B cell (primary cell): ENCODE data around the gene RPL18. TPM values are rescaled to one million over a fixed set of nuclear protein-coding genes. Genes with fewer than 3 reads are reported as not detected.

Source experiments
- ATAC-seq: fragments of 200-7000 bp; cut with Tn5 transposase; one replicate; pipeline ENCODE4 v1.10.0; 2021; ENCODE audit warnings: low read depth, mild to moderate bottlenecking, moderate number of reproducible peaks, moderate library complexity
- CTCF ChIA-PET: fragments of 350-600 bp; sonication (Branson Sonifier 250); formaldehyde crosslinking; loops from one replicate; lab custom pipeline; 2021; ENCODE audit warnings: antibody characterized with exemption, inconsistent platforms; lab: Charles Lee
- POLR2A ChIA-PET: fragments of 350-600 bp; sonication (Branson Sonifier 250); formaldehyde crosslinking; loops from one replicate; lab custom pipeline; 2021; ENCODE audit warnings: antibody characterized with exemption; lab: Charles Lee
- DNase-seq: peaks from one replicate; pipeline ENCODE4 v3.0.0; 2013
- H2AFZ ChIP-seq: 2 replicates; pipeline ENCODE4 v1.6.1; 2012; ENCODE audit warnings: mild to moderate bottlenecking, low read depth, low read length; ENCODE audit not compliant: insufficient read depth, poor library complexity, severe bottlenecking
- H3K27ac ChIP-seq, 2 donors: 1 replicate in 1 of 2; 2 replicates in 1 of 2; pipeline ENCODE4 v1.5.1; 2012 to 2013; ENCODE audit warnings: low read length in 2 of 2, mild to moderate bottlenecking in 2 of 2, moderate library complexity in 1 of 2
- H3K27me3 ChIP-seq, 4 experiments: fragments of 200-600 bp in 1 of 4; sonication (generic) in 1 of 4; replicated peaks in 1 of 4; 1 replicate in 2 of 4; 2 replicates in 2 of 4; pipeline versions ENCODE4 v1.6.1 to v1.7.0; 2013 to 2016; ENCODE audit warnings: low read length in 3 of 4, mild to moderate bottlenecking in 2 of 4, mixed read lengths in 1 of 4, moderate library complexity in 1 of 4; ENCODE audit not compliant: insufficient read depth in 4 of 4, control insufficient read depth in 3 of 4; ENCODE audit errors: control extremely low read depth in 1 of 4
- H3K36me3 ChIP-seq, 2 experiments: replicated peaks in 1 of 2; 1 replicate in 1 of 2; 2 replicates in 1 of 2; pipeline versions ENCODE4 v1.6.1 to v1.7.1; 2013; ENCODE audit warnings: low read length in 1 of 2; ENCODE audit not compliant: insufficient read depth in 2 of 2, control insufficient read depth in 1 of 2; ENCODE audit errors: control extremely low read depth in 1 of 2, extremely low read depth in 1 of 2
- H3K4me1 ChIP-seq, 2 donors: fragments of 200-600 bp in 1 of 2; sonication (generic) in 1 of 2; 1 replicate in 1 of 2; 2 replicates in 1 of 2; pipeline versions ENCODE4 v1.5.1 to v1.6.1; 2013 to 2017; ENCODE audit warnings: low read length in 2 of 2; ENCODE audit not compliant: control insufficient read depth in 2 of 2, insufficient read depth in 2 of 2
- H3K4me2 ChIP-seq: replicated peaks from 2 replicates; pipeline ENCODE3; 2012; ENCODE audit warnings: mild to moderate bottlenecking, low read depth, low read length; ENCODE audit not compliant: poor library complexity, severe bottlenecking
- H3K4me3 ChIP-seq, 5 experiments: fragments of 200-600 bp in 1 of 5; sonication (generic) in 1 of 5; 1 replicate in 3 of 5; 2 replicates in 2 of 5; pipeline versions ENCODE4 v1.5.1 to v1.7.0; 2011 to 2016; ENCODE audit warnings: low read length in 4 of 5, mild to moderate bottlenecking in 4 of 5, low read depth in 2 of 5, control low read depth in 1 of 5, moderate library complexity in 1 of 5; ENCODE audit not compliant: insufficient read depth in 1 of 5; ENCODE audit errors: control extremely low read depth in 1 of 5, extremely low read depth in 1 of 5
- H3K79me2 ChIP-seq: fragments of 200-600 bp; sonication (generic); one replicate; pipeline ENCODE4 v1.6.0; 2016; ENCODE audit warnings: low read length; ENCODE audit not compliant: control insufficient read depth, insufficient read depth
- H3K9ac ChIP-seq: fragments of 200-600 bp; sonication (generic); 2 replicates; pipeline ENCODE4 v1.6.1; 2017; ENCODE audit warnings: mild to moderate bottlenecking, low read length, moderate library complexity
- H3K9me3 ChIP-seq, 3 donors: one replicate each; pipeline versions ENCODE4 v1.6.1 to v1.7.1; 2013; ENCODE audit warnings: low read length in 2 of 3; ENCODE audit not compliant: control insufficient read depth in 2 of 3, insufficient read depth in 1 of 3; ENCODE audit errors: control extremely low read depth in 1 of 3
- H4K20me1 ChIP-seq: 2 replicates; pipeline ENCODE4 v1.6.0; 2012; ENCODE audit warnings: mild to moderate bottlenecking, low read length; ENCODE audit not compliant: insufficient read depth, control insufficient read depth, poor library complexity, severe bottlenecking
- H3K27ac Mint-ChIP-seq: one replicate; pipeline ENCODE4 v1.8.0; 2021; ENCODE audit warnings: mixed read lengths
- H3K27me3 Mint-ChIP-seq: one replicate; pipeline ENCODE4 v1.8.0; 2021; ENCODE audit warnings: mixed read lengths
- H3K4me1 Mint-ChIP-seq: one replicate; pipeline ENCODE4 v1.8.0; 2021; ENCODE audit warnings: mixed read lengths
- H3K4me3 Mint-ChIP-seq: one replicate; pipeline ENCODE4 v1.8.0; 2021; ENCODE audit warnings: mixed read lengths
- H3K9me3 Mint-ChIP-seq: one replicate; pipeline ENCODE4 v1.8.0; 2022; ENCODE audit warnings: mixed read lengths; ENCODE audit not compliant: insufficient read depth
- CTCF ChIP-seq: fragments of 200-600 bp; IDR thresholded peaks from one replicate; pipeline ENCODE4 v1.8.0; 2022; ENCODE audit warnings: antibody characterized with exemption, mild to moderate bottlenecking
- EZH2 ChIP-seq: IDR thresholded peaks from 2 replicates; pipeline ENCODE4 v1.6.1; 2012; ENCODE audit warnings: borderline replicate concordance, low read depth, mild to moderate bottlenecking, moderate library complexity, low read length; ENCODE audit not compliant: insufficient read depth, poor library complexity, severe bottlenecking
- WGBS: methylation state at CpG from one replicate; pipeline ENCODE4 v1.1.5; 2013; ENCODE audit warnings: missing lambda C conversion rate; ENCODE audit not compliant: insufficient coverage; 5-methylcytosine and 5-hydroxymethylcytosine counted together
- intact Hi-C: fragments of 100-400 bp; cut with micrococcal nuclease; formaldehyde crosslinking; loops from one replicate; pipeline ENCODE4 v1.10.0; 2022
- polyA plus RNA-seq: library from polyadenylated mRNA; depleted of rRNA; stranded (reverse); fragments of >200 nt; gene quantifications from 2 replicates; pipeline ENCODE4 v1.2.3, GENCODE V29; 2012
- total RNA-seq, 2 donors: library from RNA; stranded (reverse); fragments of 120-200 nt in 1 of 2; gene quantifications; 1 replicate in 1 of 2; 2 replicates in 1 of 2; pipeline versions ENCODE4 v1.2.3 to v1.2.4, GENCODE V29; 2013 to 2022

Gene RPL18
- total and polyA plus RNA-seq, 2 donors (not counting 1 experiment from before 2014, with no cell fraction given): 2,248 to 4,393 TPM

DNA sequence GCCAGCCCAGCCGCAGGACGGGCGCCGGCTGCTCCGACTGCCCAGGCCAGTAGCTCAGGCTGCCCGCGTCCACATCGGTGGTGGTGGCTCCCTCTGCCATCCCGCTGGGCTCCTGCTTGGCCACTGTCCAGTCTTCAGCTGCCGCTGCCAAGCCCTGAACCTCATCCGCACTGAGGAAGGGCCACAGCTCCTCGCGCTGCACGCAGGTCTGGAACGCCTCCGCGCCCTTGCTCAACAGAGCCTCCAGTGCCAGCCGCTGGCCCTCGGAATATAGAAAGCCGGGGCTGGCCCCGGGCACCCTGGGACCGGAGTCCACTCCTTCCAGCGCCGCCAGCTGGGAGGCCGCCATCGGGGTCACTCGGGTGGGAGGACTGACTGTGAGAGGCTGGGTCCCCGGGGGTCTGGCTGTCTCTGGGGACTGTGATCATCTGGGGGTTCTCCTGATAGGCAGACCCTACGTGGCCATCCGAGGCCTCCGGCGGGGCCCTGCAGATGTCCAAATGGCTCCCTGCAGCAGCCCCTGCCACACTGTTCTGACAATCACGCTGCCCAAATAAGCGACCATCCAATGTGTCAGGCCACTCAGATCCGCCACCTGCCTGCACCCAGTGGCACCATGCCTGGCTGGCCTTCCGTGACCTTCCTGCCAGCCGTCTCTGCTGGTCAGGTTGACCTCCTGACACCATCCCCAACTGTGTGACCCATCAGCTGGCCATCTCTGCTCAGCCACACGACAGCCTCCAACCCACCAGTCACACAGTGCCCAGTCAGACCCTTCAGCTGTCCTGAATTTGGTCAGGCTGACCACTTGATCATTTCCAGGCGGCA is 5.7 kb downstream of the RPL18 start:
- no peak overlapping the region for H3K4me2 ChIP-seq
- no peak for ATAC-seq

More for the DNA sequence above, 5.7 kb downstream of the RPL18 start:
- H3K9me3 Mint-ChIP-seq: no peaks in the 10 kb centered on the region
- Histone ChIP-seq H3K4me1 (peaks cover 10 to 26% of the 10 kb centered on the region in 2 donors), H3K36me3 (peaks cover 0 to 35% of the 10 kb centered on the region in 2 experiments), H3K79me2 (peaks cover 10% of the 10 kb centered on the region), H3K9me3 (no peaks in the 10 kb centered on the region), H3K27me3 (no peaks in the 10 kb centered on the region), H3K4me3 (no peak overlapping the region), H4K20me1 (peaks cover 37% of the 10 kb centered on the region), H3K27ac (no peak overlapping the region), H2AFZ (no peak overlapping the region), H3K9ac (no peak overlapping the region)
- intact Hi-C loops: no loop called here
- H3K4me3 Mint-ChIP-seq: no peak overlapping the region
- ChIA-PET CTCF (interaction anchor here (0.5 to 1.2 kb wide), 2 partner anchors 124 to 645 kb away, joined by 3 to 4 read pairs; no protein-coding TSS in a partner anchor), POLR2A (interaction anchor here (0.8 kb wide), 1 partner anchor 29 kb away, joined by 3 read pairs; no protein-coding TSS in a partner anchor)
- TF ChIP-seq CTCF (no peak), EZH2 (no peak)
- 87% methylated on average over 39 of the region's 39 CpGs for WGBS
- H3K27me3 Mint-ChIP-seq: no peaks in the 10 kb centered on the region
- DNase-seq: peak; percentile 34
- H3K27ac Mint-ChIP-seq: no peak overlapping the region
- H3K4me1 Mint-ChIP-seq: peaks cover 28% of the 10 kb centered on the region
